ENCODE measurements around the gene FBXO42.
"Not testable (repeated sequence)": the region's sequence is repeated elsewhere in the genome, so short reads cannot be mapped to it uniquely, and the experiment has no call there.

FBXO42 gene

GRCh38 chr1:16241221-16241708 is 111.0 kb downstream of the FBXO42 start:
- no peak for DNase-seq

GRCh38 chr1:16239972-16240491 is 112.2 kb downstream of the FBXO42 start:
- DNase-seq: no peak

- no peak for DNase-seq
Observed at GRCh38 chr1:16237343-16237830, 114.9 kb downstream of the FBXO42 start.

GRCh38 chr1:16236511-16237342 is 115.6 kb downstream of the FBXO42 start, which contains the start of gene CPLANE2:
CPLANE2 (minus strand) TSS chr1:16237183; CDS start chr1:16236742, 441 bp downstream.
- DNase-seq: peak; percentile 83

GRCh38 chr1:16235944-16236510 is 116.3 kb downstream of the FBXO42 start:
- no peak for DNase-seq

GRCh38 chr1:16235347-16235746 is 116.9 kb downstream of the FBXO42 start:
- no peak for DNase-seq

- DNase-seq: no peak
Observed at GRCh38 chr1:16233431-16233830, 118.8 kb downstream of the FBXO42 start.

GRCh38 chr1:16232316-16232710 is 120.0 kb downstream of the FBXO42 start:
- no peak for DNase-seq

GRCh38 chr1:16231331-16232315 is 120.7 kb downstream of the FBXO42 start:
- no peak for DNase-seq

- no peak for DNase-seq
Observed at GRCh38 chr1:16230744-16231143, 121.5 kb downstream of the FBXO42 start.

- DNase-seq: no peak
Observed at GRCh38 chr1:16229976-16230740, 122.1 kb downstream of the FBXO42 start.

- DNase-seq: no peak
Observed at GRCh38 chr1:16226490-16227179, 125.6 kb downstream of the FBXO42 start.

GRCh38 chr1:16226129-16226489 is 126.2 kb downstream of the FBXO42 start:
- no peak for DNase-seq

GRCh38 chr1:16224472-16224871 is 127.8 kb downstream of the FBXO42 start:
- no peak for DNase-seq

GRCh38 chr1:16222716-16223115 is 129.6 kb downstream of the FBXO42 start:
- DNase-seq: not testable (repeated sequence)

GRCh38 chr1:16221499-16221898 is 130.8 kb downstream of the FBXO42 start:
- DNase-seq: no peak

GRCh38 chr1:16219968-16220500 is 132.2 kb downstream of the FBXO42 start:
- DNase-seq: no peak

GRCh38 chr1:16218674-16219071 is 133.6 kb downstream of the FBXO42 start:
- no peak for DNase-seq

GRCh38 chr1:16218014-16218673 is 134.1 kb downstream of the FBXO42 start:
- no peak for DNase-seq

- DNase-seq: peak; percentile 81
Observed at GRCh38 chr1:16217061-16217785, 135.1 kb downstream of the FBXO42 start.

Data from NCI-H774 (cell line).